Endothelial cell of umbilical vein (primary cell): ENCODE results near the gene SYNGAP1. TPM values are rescaled to one million over a fixed set of nuclear protein-coding genes. Genes with fewer than 3 reads are reported as not detected.

Experiments used
- BruUV-seq: library from RNA; stranded (reverse); fragments of 400-500 nt; replicated peaks from 2 replicates; lab custom pipeline; 2021; lab: Mats Ljungman, UMichigan
- CTCF ChIA-PET: fragments of 300-600, 350-600 bp; sonication (Branson Sonifier 250); formaldehyde crosslinking; loops from one replicate; lab custom pipeline; 2021; ENCODE audit warnings: antibody characterized with exemption, inconsistent platforms; lab: Charles Lee
- POLR2A ChIA-PET: fragments of 300-600, 350-600 bp; sonication (Branson Sonifier 250); formaldehyde crosslinking; loops from one replicate; lab custom pipeline; 2021; ENCODE audit warnings: antibody characterized with exemption, inconsistent platforms; lab: Charles Lee
- DNase-seq: peaks from one replicate; pipeline ENCODE4 v3.0.0-alpha.2; 2011; ENCODE audit warnings: low read depth, low spot score
- FAIRE-seq: peaks from 2 replicates; lab custom pipeline; 2011; peaks lifted over from hg19 to GRCh38; lab: Jason Lieb, UNC
- H2AFZ ChIP-seq: 2 replicates; pipeline ENCODE4 v1.6.0; 2012; ENCODE audit warnings: low read depth, low read length, control low read depth, inconsistent platforms
- H3K27ac ChIP-seq: 2 replicates; pipeline ENCODE4 v1.5.1; 2011; ENCODE audit warnings: low read depth, mild to moderate bottlenecking, control low read depth, low read length, moderate library complexity; ENCODE audit not compliant: insufficient read depth
- H3K27me3 ChIP-seq, 2 experiments: 2 replicates each; pipeline versions ENCODE4 v1.6.0 to v1.6.1; 2011; ENCODE audit warnings: low read length in 2 of 2, mixed read lengths in 1 of 2; ENCODE audit not compliant: control insufficient read depth in 2 of 2, insufficient read depth in 2 of 2
- H3K36me3 ChIP-seq, 2 experiments: 2 replicates in 1 of 2; 3 replicates in 1 of 2; pipeline ENCODE4 v1.5.1; 2011; ENCODE audit warnings: low read length in 2 of 2, mild to moderate bottlenecking in 1 of 2, moderate library complexity in 1 of 2; ENCODE audit not compliant: control insufficient read depth in 2 of 2, insufficient read depth in 2 of 2; ENCODE audit errors: extremely low read depth in 1 of 2
- H3K4me1 ChIP-seq: 3 replicates; pipeline ENCODE4 v1.5.1; 2011; ENCODE audit warnings: mild to moderate bottlenecking, low read length; ENCODE audit not compliant: control insufficient read depth, insufficient read depth; ENCODE audit errors: extremely low read depth
- H3K4me2 ChIP-seq: 2 replicates; pipeline ENCODE4 v1.6.1; 2011; ENCODE audit warnings: low read length, control low read depth, mixed read lengths; ENCODE audit not compliant: insufficient read depth
- H3K4me3 ChIP-seq, 3 experiments: fragments of 200-600 bp in 1 of 3; sonication (generic), shearing (Covaris generic) in 1 of 3; replicated peaks in 1 of 3; 2 replicates each; pipeline ENCODE4 v1.5.1; 2011 to 2016; ENCODE audit warnings: control low read depth in 3 of 3, low read length in 3 of 3, mild to moderate bottlenecking in 2 of 3, inconsistent platforms in 1 of 3, low read depth in 1 of 3, moderate library complexity in 1 of 3; ENCODE audit not compliant: insufficient read depth in 1 of 3
- H3K79me2 ChIP-seq: 2 replicates; pipeline ENCODE4 v1.6.0; 2012; ENCODE audit warnings: low read length, inconsistent platforms; ENCODE audit not compliant: control insufficient read depth, insufficient read depth
- H3K9ac ChIP-seq: replicated peaks from 2 replicates; pipeline ENCODE3; 2011; ENCODE audit warnings: low read length, control low read depth; ENCODE audit not compliant: insufficient read depth; ENCODE audit errors: extremely low read depth
- H3K9me1 ChIP-seq: replicated peaks from 3 replicates; pipeline ENCODE4 v1.6.0; 2011; ENCODE audit warnings: mild to moderate bottlenecking, low read length; ENCODE audit not compliant: control insufficient read depth, insufficient read depth; ENCODE audit errors: extremely low read depth
- H3K9me3 ChIP-seq: replicated peaks from 2 replicates; pipeline ENCODE4 v1.5.1; 2012; ENCODE audit warnings: low read length, inconsistent platforms; ENCODE audit not compliant: control insufficient read depth, insufficient read depth
- H4K20me1 ChIP-seq: replicated peaks from 2 replicates; pipeline ENCODE3; 2011; ENCODE audit warnings: mild to moderate bottlenecking, low read length; ENCODE audit not compliant: control insufficient read depth, insufficient read depth; ENCODE audit errors: extremely low read depth
- CTCF ChIP-seq, 2 donors: IDR thresholded peaks; 1 replicate in 1 of 2; 2 replicates in 1 of 2; pipeline ENCODE4 v1.5.1; 2011; ENCODE audit warnings: low read length in 2 of 2, mild to moderate bottlenecking in 2 of 2, moderate library complexity in 2 of 2, control low read depth in 1 of 2, inconsistent platforms in 1 of 2, low read depth in 1 of 2; ENCODE audit not compliant: insufficient read depth in 1 of 2; ENCODE audit errors: extremely low read depth in 1 of 2
- EZH2 ChIP-seq: IDR thresholded peaks from 2 replicates; pipeline ENCODE4 v1.6.1; 2012; ENCODE audit warnings: borderline replicate concordance, low read depth, mild to moderate bottlenecking, moderate library complexity, low read length, inconsistent platforms; ENCODE audit not compliant: severe bottlenecking
- FOS ChIP-seq: IDR thresholded peaks from 2 replicates; pipeline ENCODE4 v1.6.1; 2011; ENCODE audit warnings: mild to moderate bottlenecking, low read length, moderate library complexity, borderline replicate concordance; ENCODE audit not compliant: insufficient read depth
- GATA2 ChIP-seq: IDR thresholded peaks from 2 replicates; pipeline ENCODE4 v1.7.0; 2011; ENCODE audit warnings: low read depth, mild to moderate bottlenecking, moderate library complexity, mixed read lengths, low read length; ENCODE audit not compliant: insufficient read length, insufficient read depth
- MAX ChIP-seq: IDR thresholded peaks from 2 replicates; pipeline ENCODE4 v1.6.1; 2011; ENCODE audit not compliant: insufficient read depth, insufficient read length
- MYC ChIP-seq: IDR thresholded peaks from one replicate; pipeline ENCODE4 v1.6.1; 2011; ENCODE audit warnings: mild to moderate bottlenecking, low read depth, low read length
- POLR2A ChIP-seq: IDR thresholded peaks from 2 replicates; pipeline ENCODE4 v1.6.1; 2012; ENCODE audit warnings: low read depth, mild to moderate bottlenecking, control low read depth, low read length
- POLR2AphosphoS5 ChIP-seq: IDR thresholded peaks from 2 replicates; pipeline ENCODE4 v1.6.1; 2012; ENCODE audit warnings: low read depth, mild to moderate bottlenecking, control low read depth, low read length, moderate library complexity; ENCODE audit not compliant: insufficient read depth
- dilution Hi-C: fragments of 300-500 bp; cut with MboI; formaldehyde crosslinking; loops from one replicate; pipeline ENCODE4 v1.15.0; 2019; ENCODE audit warnings: low sequenced_read_pairs; ENCODE audit not compliant: extremely low pct_ligation_motif_present
- intact Hi-C: fragments of 100-400 bp; cut with micrococcal nuclease; formaldehyde crosslinking; loops from one replicate; pipeline ENCODE4 v1.10.0; 2022
- polyA plus RNA-seq, 4 experiments: library from polyadenylated mRNA; depleted of rRNA in 3 of 4; stranded (reverse) in 3 of 4; unstranded in 1 of 4; fragments of >200 nt; gene quantifications; 2 replicates each; pipeline versions ENCODE4 v1.2.1 to v1.2.3, GENCODE V29; 2011 to 2012; ENCODE audit warnings: missing spikeins in 1 of 4
- total RNA-seq: library from RNA; stranded (reverse); gene quantifications from 2 replicates; pipeline ENCODE4 v1.2.3, GENCODE V29; 2021

The SYNGAP1 gene
- total and polyA plus RNA-seq, 2 donors (not counting 3 experiments of a cell fraction or from before 2014, with no cell fraction given), result 7.3 to 15.1 TPM

DNA sequence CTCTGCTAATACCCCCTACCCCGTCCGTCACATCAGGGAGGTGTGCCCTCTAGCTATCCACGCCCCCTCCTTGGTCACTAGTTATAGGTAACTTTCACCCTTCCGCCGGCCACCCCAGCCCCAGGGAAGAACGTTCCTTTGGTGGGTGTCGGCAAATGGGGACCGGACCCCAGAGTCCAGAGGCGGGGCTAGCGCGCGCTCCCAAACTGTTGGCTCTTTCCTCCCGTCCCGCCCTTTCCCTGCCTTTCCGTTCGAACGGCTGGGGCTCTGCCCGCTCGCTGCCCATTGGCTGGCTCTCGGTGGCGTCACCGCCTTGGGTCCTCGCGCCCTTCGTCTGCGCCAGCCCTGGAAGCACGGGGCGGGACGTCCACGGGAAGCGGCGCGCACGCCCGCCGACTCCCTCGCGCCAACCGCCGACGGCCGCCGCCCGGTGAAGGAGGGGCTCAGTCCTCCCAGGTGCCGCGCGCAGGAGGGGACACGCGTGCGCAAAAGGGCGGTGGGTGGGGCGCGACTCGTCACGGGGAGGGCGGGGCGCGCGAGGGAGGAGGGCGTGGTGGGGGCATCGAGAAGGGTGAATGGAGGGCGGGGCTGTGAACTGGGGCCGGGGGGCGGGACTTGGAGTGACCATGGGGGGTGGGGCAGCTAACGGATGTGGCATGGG is 9.7 kb upstream of the SYNGAP1 start:
- BruUV-seq, result no TSS peak
- peaks cover 6 to 24% of the 10 kb centered on the region in 2 experiments for H3K36me3 ChIP-seq
- peak overlapping the region; percentile 73 for H3K27ac ChIP-seq
- H4K20me1 ChIP-seq, result no peaks in the 10 kb centered on the region
- peaks cover 10% of the 10 kb centered on the region for H3K4me1 ChIP-seq
- peak overlapping the region; percentile 77 for H3K9ac ChIP-seq
- CTCF ChIA-PET, result interaction anchor here (1.2 to 1.9 kb wide), 2 partner anchors 13 to 15 kb away, joined by 4 to 6 read pairs; no protein-coding TSS in a partner anchor
- intact Hi-C loops (loop anchor here (1.0 to 10.0 kb wide), 6 partner anchors 8 to 435 kb away; partner anchors contain the start of genes CUTA, KIFC1, RXRB and SLC39A7), dilution Hi-C loops (no loop called here)
- no peaks in the 10 kb centered on the region for H3K9me3 ChIP-seq
- no peaks in the 10 kb centered on the region for H3K79me2 ChIP-seq
- TF ChIP-seq MAX, result peak; percentile 75
- no peak for TF ChIP-seq CTCF (IDR thresholded peaks at IDR 0.05; ENCODE audit: extremely low read depth in 1 of 2, insufficient read depth in 1 of 2, low read depth in 1 of 2, low read length in 2 of 2)
- TF ChIP-seq MYC, result no peak
- TF ChIP-seq FOS, result no peak
- no peak for TF ChIP-seq GATA2
- TF ChIP-seq POLR2A, result peak; percentile 60
- TF ChIP-seq EZH2, result no peak
- TF ChIP-seq POLR2AphosphoS5, result peak; percentile 61
- peak overlapping the region; percentile 41 to 85 (median 71) for H3K4me3 ChIP-seq
- peak; percentile 97 for FAIRE-seq
- peak overlapping the region; percentile 96 for H2AFZ ChIP-seq
- DNase-seq, result peak; percentile 99
- H3K4me2 ChIP-seq, result peak overlapping the region; percentile 79
- POLR2A ChIA-PET, result interaction anchor here (0.6 kb wide), 1 partner anchor 121 kb away, joined by 5 read pairs; the partner anchor contains the start of genes PFDN6 and WDR46
- H3K27me3 ChIP-seq, result no peaks in the 10 kb centered on the region
- H3K9me1 ChIP-seq, result no peaks in the 10 kb centered on the region
